Heart left ventricle (tissue), 13 donors: ENCODE data around the gene PPEF2.

Source experiments
- CTCF ChIP-seq, 12 donors: fragments of 200-600 bp; sonication (generic) in 4 of 12; IDR thresholded peaks; one replicate each; pipeline versions ENCODE4 v1.5.0 to v1.8.0; 2018 to 2022; ENCODE audit warnings: antibody characterized with exemption in 12 of 12, mild to moderate bottlenecking in 5 of 12
- POLR2A ChIP-seq, 2 donors: fragments of 450-650 bp; IDR thresholded peaks; one replicate each; pipeline ENCODE4 v1.6.1; 2017; ENCODE audit warnings: antibody characterized with exemption in 2 of 2, mild to moderate bottlenecking in 2 of 2, moderate library complexity in 2 of 2
- donor health status: ischemic (EF 13 %, LVEDD 7.1; RV severe dilation, severe dysfunction).
- donor health status: DM: no; HTN: yes; CAD: no.
- donor health status: DM: no; HTN: no; CAD: no.
- donor health status: ischemic (EF 25% LVEDD 6.9; RV normal size, moderate dysfunction).
- donor health status: ischemic (EF 25% LVEDD 5.7; RV mildly dilated, moderate dysfunction).
- donor health status: ischemic (EF 35%, LVEDD 5.7; RV mildly dilated, moderate dysfunction).
- donor health status: nonischemic (EF 11% LVEDD 7.7; RV severe dilation, severe dysfunction).
- donor health status: DM: yes; HTN: yes; CAD: no.
- donor health status: PGD.
- donor health status: ischemic (EF 29% LVEDD 5.4; RV normal size, mild dysfunction).
- donor health status: nonischemic (EF 23%, LVEDD 6.1; RV moderate dilation, normal function).

DNA sequence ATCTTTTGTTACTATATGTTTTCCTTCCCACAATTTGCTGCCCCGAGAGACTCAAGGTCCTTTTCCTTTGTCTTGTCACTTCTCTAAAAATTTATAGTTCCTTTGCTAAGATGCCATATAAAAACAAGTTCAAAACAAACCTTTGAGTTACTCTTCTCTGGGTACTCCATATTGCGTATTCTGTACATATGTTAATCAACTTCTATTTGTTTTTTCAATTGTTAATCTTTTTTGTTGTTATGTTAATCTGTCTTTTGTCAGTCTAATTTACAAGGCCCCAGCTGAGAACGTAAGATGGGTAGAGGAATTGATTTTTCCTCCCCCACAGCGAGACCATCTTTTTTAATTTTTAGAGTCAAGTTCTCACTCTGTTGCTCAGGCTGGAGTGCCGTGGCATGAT lies 7.2 kb upstream of the PPEF2 start:
- TF ChIP-seq CTCF (IDR thresholded peaks at IDR 0.05): no peak
- no peak for TF ChIP-seq POLR2A (IDR thresholded peaks at IDR 0.05)
